ENCODE data around the gene GNB2. TPM values are rescaled to one million over a fixed set of nuclear protein-coding genes. Genes with fewer than 3 reads are reported as not detected.

Gene GNB2
- total RNA-seq, 1 experiment from 2014 or later, result 299 TPM

DNA sequence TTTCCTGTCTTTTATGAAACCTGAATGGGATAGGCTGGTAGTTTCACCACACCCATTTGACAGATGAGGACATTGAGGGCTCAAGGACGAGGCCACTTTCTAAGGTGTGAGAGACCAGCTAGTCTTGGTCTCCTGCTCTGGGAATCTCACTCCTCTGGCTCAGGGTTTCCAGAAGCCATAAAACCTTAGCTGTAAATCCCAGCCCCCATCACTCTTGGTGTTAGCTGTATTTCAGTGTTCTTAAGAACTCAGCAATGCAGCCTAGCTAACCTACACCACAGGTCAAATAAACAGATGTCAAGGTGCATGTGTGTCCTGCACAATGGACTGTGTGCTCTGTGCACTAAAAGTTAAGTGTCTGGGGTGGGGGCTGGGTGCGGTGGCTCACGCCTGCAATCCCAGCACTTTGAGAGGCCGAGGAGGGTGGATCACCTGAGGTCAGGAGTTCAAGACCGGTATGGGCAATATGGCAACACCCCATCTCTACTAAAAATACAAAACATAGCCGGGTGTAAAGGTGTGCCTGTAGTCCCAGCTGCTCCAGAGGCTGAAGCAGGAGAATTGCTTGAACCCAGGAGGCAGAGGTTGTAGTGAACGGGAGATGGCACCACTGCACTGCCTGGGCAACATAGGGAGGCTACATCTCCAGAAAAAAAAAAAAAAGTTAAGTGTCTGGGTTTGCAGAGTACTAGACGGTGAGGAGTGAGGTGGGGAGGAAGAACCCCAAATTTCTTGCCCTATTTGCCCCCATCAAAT, 46.2 kb downstream of the GNB2 start:
- Histone ChIP-seq H3K79me2 (ENCODE audit: low read depth) (no peaks in the 10 kb centered on the region), H4K20me1 (ENCODE audit: insufficient read depth) (no peaks in the 10 kb centered on the region), H3K9me2 (ENCODE audit: insufficient read depth) (no peaks in the 10 kb centered on the region), H3K27ac (no peak overlapping the region), H3K9me3 (ENCODE audit: insufficient read depth, low read depth) (no peaks in the 10 kb centered on the region), H3K36me3 (ENCODE audit: low read depth) (no peaks in the 10 kb centered on the region), H3K4me2 (no peak overlapping the region), H3K27me3 (ENCODE audit: insufficient read depth, low read depth) (no peaks in the 10 kb centered on the region), H3F3A (ENCODE audit: insufficient read depth, low read depth) (peaks cover 5% of the 10 kb centered on the region; the same call in 1 of the 2 replicates), H3K4me1 (replicated peaks; ENCODE audit: insufficient read depth) (peaks cover 11% of the 10 kb centered on the region; the same call in 1 of the 2 replicates), H2AFZ (no peak overlapping the region), H3K4me3 (no peak overlapping the region)
- DNase-seq, result peak in 1 of 2 experiments; percentile 50
- POLR2A ChIA-PET (ENCODE audit: unreplicated experiment), result no interaction called here
- CTCF ChIA-PET, result interaction anchor here (0.7 to 1.3 kb wide), 5 partner anchors 21 to 448 kb away, joined by 3 to 7 read pairs (median 5); partner anchors contain the start of gene EPHB4
- TF ChIP-seq, protein P1, sequence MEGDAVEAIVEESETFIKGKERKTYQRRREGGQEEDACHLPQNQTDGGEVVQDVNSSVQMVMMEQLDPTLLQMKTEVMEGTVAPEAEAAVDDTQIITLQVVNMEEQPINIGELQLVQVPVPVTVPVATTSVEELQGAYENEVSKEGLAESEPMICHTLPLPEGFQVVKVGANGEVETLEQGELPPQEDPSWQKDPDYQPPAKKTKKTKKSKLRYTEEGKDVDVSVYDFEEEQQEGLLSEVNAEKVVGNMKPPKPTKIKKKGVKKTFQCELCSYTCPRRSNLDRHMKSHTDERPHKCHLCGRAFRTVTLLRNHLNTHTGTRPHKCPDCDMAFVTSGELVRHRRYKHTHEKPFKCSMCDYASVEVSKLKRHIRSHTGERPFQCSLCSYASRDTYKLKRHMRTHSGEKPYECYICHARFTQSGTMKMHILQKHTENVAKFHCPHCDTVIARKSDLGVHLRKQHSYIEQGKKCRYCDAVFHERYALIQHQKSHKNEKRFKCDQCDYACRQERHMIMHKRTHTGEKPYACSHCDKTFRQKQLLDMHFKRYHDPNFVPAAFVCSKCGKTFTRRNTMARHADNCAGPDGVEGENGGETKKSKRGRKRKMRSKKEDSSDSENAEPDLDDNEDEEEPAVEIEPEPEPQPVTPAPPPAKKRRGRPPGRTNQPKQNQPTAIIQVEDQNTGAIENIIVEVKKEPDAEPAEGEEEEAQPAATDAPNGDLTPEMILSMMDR (conservative IDR thresholded peaks at IDR 0.05), result peak; percentile 50; the same call in 1 of the 2 replicates
- TF ChIP-seq EZH2 (IDR thresholded peaks at IDR 0.05; ENCODE audit: low read depth), result no peak
- intact Hi-C loops (cut with micrococcal nuclease; ENCODE audit: unreplicated experiment), result loop anchor here (1.0 kb wide), 1 partner anchor 133 kb away; the partner anchor contains the start of gene SLC12A9
- BruUV-seq (replicated peaks), result no TSS peak

DNA sequence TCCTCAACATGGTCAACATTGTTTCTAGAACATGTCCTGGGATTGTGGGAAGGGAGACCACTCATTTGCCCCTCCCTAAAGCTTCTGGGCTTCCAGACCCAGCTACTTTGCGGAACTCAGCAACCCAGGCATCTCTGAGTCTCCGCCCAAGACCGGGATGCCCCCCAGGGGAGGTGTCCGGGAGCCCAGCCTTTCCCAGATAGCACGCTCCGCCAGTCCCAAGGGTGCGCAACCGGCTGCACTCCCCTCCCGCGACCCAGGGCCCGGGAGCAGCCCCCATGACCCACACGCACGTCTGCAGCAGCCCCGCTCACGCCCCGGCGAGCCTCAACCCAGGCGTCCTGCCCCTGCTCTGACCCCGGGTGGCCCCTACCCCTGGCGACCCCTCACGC, 46.7 kb downstream of the GNB2 start, which contains the start of gene EPO:
Gene EPO, plus strand, starts transcription at position 190 of the 392 bp plus-strand sequence. CDS start 513 bp downstream, outside the sequence.
- H3K36me3 ChIP-seq (ENCODE audit: low read depth), result no peaks in the 10 kb centered on the region
- no peaks in the 10 kb centered on the region for H3K9me3 ChIP-seq (ENCODE audit: insufficient read depth, low read depth)
- no peak within 1 kb of the TSS for H3K4me2 ChIP-seq
- TF ChIP-seq EZH2 (IDR thresholded peaks at IDR 0.05; ENCODE audit: low read depth), result no peak
- TF ChIP-seq, protein P1 (conservative IDR thresholded peaks at IDR 0.05), result no peak
- intact Hi-C loops (cut with micrococcal nuclease; ENCODE audit: unreplicated experiment), result loop anchor here (1.0 kb wide), 1 partner anchor 132 kb away; the partner anchor contains the start of gene SLC12A9
- DNase-seq, result no peak
- ChIA-PET POLR2A (ENCODE audit: unreplicated experiment) (no interaction called here), CTCF (interaction anchor here (0.7 to 1.3 kb wide), 3 partner anchors 107 to 383 kb away, joined by 5 to 7 read pairs (median 7); partner anchors contain the start of gene EPHB4)
- no peaks in the 10 kb centered on the region for H3K9me2 ChIP-seq (ENCODE audit: insufficient read depth)
- no TSS peak for BruUV-seq (replicated peaks)
- no peaks in the 10 kb centered on the region for H4K20me1 ChIP-seq (ENCODE audit: insufficient read depth)
- H3K4me3 ChIP-seq, result no peak within 1 kb of the TSS
- H3K27ac ChIP-seq, result no peak within 1 kb of the TSS
- H3F3A ChIP-seq (ENCODE audit: insufficient read depth, low read depth), result peaks cover 8% of the 10 kb centered on the region; the same call in 1 of the 2 replicates
- H2AFZ ChIP-seq, result no peak within 1 kb of the TSS
- H3K79me2 ChIP-seq (ENCODE audit: low read depth), result no peaks in the 10 kb centered on the region
- peaks cover 14% of the 10 kb centered on the region; the same call in 1 of the 2 replicates for H3K4me1 ChIP-seq (replicated peaks; ENCODE audit: insufficient read depth)
- H3K27me3 ChIP-seq (ENCODE audit: insufficient read depth, low read depth), result no peaks in the 10 kb centered on the region

DNA sequence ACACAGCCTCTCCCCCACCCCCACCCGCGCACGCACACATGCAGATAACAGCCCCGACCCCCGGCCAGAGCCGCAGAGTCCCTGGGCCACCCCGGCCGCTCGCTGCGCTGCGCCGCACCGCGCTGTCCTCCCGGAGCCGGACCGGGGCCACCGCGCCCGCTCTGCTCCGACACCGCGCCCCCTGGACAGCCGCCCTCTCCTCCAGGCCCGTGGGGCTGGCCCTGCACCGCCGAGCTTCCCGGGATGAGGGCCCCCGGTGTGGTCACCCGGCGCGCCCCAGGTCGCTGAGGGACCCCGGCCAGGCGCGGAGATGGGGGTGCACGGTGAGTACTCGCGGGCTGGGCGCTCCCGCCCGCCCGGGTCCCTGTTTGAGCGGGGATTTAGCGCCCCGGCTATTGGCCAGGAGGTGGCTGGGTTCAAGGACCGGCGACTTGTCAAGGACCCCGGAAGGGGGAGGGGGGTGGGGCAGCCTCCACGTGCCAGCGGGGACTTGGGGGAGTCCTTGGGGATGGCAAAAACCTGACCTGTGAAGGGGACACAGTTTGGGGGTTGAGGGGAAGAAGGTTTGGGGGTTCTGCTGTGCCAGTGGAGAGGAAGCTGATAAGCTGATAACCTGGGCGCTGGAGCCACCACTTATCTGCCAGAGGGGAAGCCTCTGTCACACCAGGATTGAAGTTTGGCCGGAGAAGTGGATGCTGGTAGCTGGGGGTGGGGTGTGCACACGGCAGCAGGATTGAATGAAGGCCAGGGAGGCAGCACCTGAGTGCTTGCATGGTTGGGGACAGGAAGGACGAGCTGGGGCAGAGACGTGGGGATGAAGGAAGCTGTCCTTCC, 47.3 kb downstream of the GNB2 start:
- Histone ChIP-seq H3K27ac (no peak overlapping the region), H3K4me1 (replicated peaks; ENCODE audit: insufficient read depth) (peaks cover 19% of the 10 kb centered on the region), H4K20me1 (ENCODE audit: insufficient read depth) (no peaks in the 10 kb centered on the region), H3F3A (ENCODE audit: insufficient read depth, low read depth) (peaks cover 12% of the 10 kb centered on the region; the same call in 1 of the 2 replicates), H3K79me2 (ENCODE audit: low read depth) (no peaks in the 10 kb centered on the region), H3K36me3 (ENCODE audit: low read depth) (no peaks in the 10 kb centered on the region), H2AFZ (no peak overlapping the region), H3K4me2 (no peak overlapping the region), H3K9me3 (ENCODE audit: insufficient read depth, low read depth) (no peaks in the 10 kb centered on the region), H3K4me3 (no peak overlapping the region), H3K27me3 (ENCODE audit: insufficient read depth, low read depth) (no peaks in the 10 kb centered on the region), H3K9me2 (ENCODE audit: insufficient read depth) (no peaks in the 10 kb centered on the region)
- TF ChIP-seq, protein P1 (conservative IDR thresholded peaks at IDR 0.05), result no peak
- TF ChIP-seq EZH2 (IDR thresholded peaks at IDR 0.05; ENCODE audit: low read depth), result no peak
- CTCF ChIA-PET, result interaction anchor here (0.7 to 1.0 kb wide), 2 partner anchors 75 to 163 kb away, joined by 4 to 7 read pairs; no protein-coding TSS in a partner anchor
- intact Hi-C loops (cut with micrococcal nuclease; ENCODE audit: unreplicated experiment), result loop anchor here (1.0 kb wide), 1 partner anchor 131 kb away; the partner anchor contains the start of gene SLC12A9
- BruUV-seq (replicated peaks), result no TSS peak
- no peak for DNase-seq
- POLR2A ChIA-PET (ENCODE audit: unreplicated experiment), result interaction anchor here (0.7 kb wide), 1 partner anchor 16 kb away, joined by 3 read pairs; no protein-coding TSS in a partner anchor

Measured in PC-9 (cell line).